WTC11 (cell line): ENCODE data around the gene SLC66A2.

Experiments
- ATF2 ChIP-seq: sonication (generic); formaldehyde crosslinking; IDR thresholded peaks from 2 replicates; pipeline ENCODE4 v1.8.1; 2022; ENCODE audit warnings: low read depth, missing genetic modification reagents, borderline replicate concordance
- CBFB ChIP-seq: sonication (generic); formaldehyde crosslinking; IDR thresholded peaks from 2 replicates; pipeline ENCODE4 v1.8.1; 2022; ENCODE audit warnings: mild to moderate bottlenecking, low read depth, missing genetic modification reagents
- CREB1 ChIP-seq: sonication (generic); formaldehyde crosslinking; IDR thresholded peaks from 2 replicates; pipeline ENCODE4 v1.8.0; 2023; ENCODE audit warnings: mild to moderate bottlenecking, missing genetic modification reagents
- CREM ChIP-seq: sonication (generic); formaldehyde crosslinking; IDR thresholded peaks from 2 replicates; pipeline ENCODE4 v1.8.1; 2022; ENCODE audit warnings: mild to moderate bottlenecking, missing genetic modification reagents, moderate library complexity
- CTCF ChIP-seq: fragments of 200-600 bp; IDR thresholded peaks from 2 replicates; pipeline ENCODE4 v1.8.0; 2022; ENCODE audit warnings: antibody characterized with exemption
- E2F4 ChIP-seq: sonication (generic); formaldehyde crosslinking; IDR thresholded peaks from 2 replicates; pipeline ENCODE4 v1.8.1; 2022; ENCODE audit warnings: low read depth, mild to moderate bottlenecking, moderate library complexity, missing genetic modification reagents, borderline replicate concordance
- FOXJ3 ChIP-seq: sonication (generic); formaldehyde crosslinking; IDR thresholded peaks from 2 replicates; pipeline ENCODE4 v1.9.0; 2021; ENCODE audit warnings: missing genetic modification reagents, mild to moderate bottlenecking, borderline replicate concordance
- HMGXB4 ChIP-seq: sonication (generic); formaldehyde crosslinking; IDR thresholded peaks from 2 replicates; pipeline ENCODE4 v1.8.1; 2023; ENCODE audit warnings: mild to moderate bottlenecking, moderate library complexity, missing genetic modification reagents
- MAX ChIP-seq: sonication (generic); formaldehyde crosslinking; IDR thresholded peaks from 2 replicates; pipeline ENCODE4 v1.8.0; 2022; ENCODE audit warnings: mild to moderate bottlenecking, missing genetic modification reagents
- SMAD4 ChIP-seq: sonication (generic); formaldehyde crosslinking; IDR thresholded peaks from 2 replicates; pipeline ENCODE4 v1.8.0; 2022; ENCODE audit warnings: mild to moderate bottlenecking, missing genetic modification reagents
- TP53 ChIP-seq: sonication (generic); formaldehyde crosslinking; IDR thresholded peaks from 2 replicates; pipeline ENCODE4 v1.8.1; 2023; ENCODE audit warnings: mild to moderate bottlenecking, missing genetic modification reagents
- USF1 ChIP-seq: sonication (generic); formaldehyde crosslinking; IDR thresholded peaks from 2 replicates; pipeline ENCODE4 v1.8.0; 2022; ENCODE audit warnings: mild to moderate bottlenecking, missing genetic modification reagents
- ZBTB21 ChIP-seq: sonication (generic); formaldehyde crosslinking; IDR thresholded peaks from 2 replicates; pipeline ENCODE4 v1.8.1; 2023; ENCODE audit warnings: mild to moderate bottlenecking, missing genetic modification reagents, borderline replicate concordance
- ZNF232 ChIP-seq: sonication (generic); formaldehyde crosslinking; IDR thresholded peaks from 2 replicates; pipeline ENCODE4 v1.8.0; 2022; ENCODE audit warnings: mild to moderate bottlenecking, missing genetic modification reagents

- no peak for TF ChIP-seq MAX
- TF ChIP-seq ZBTB21 (CRISPR knock-in tag) = no peak
- TF ChIP-seq FOXJ3 (CRISPR knock-in tag) = no peak
- TF ChIP-seq CTCF = no peak
- TF ChIP-seq HMGXB4 (CRISPR knock-in tag) = no peak
- TF ChIP-seq USF1 = no peak
- TF ChIP-seq CBFB (CRISPR knock-in tag) = no peak
- TF ChIP-seq ZNF232 (CRISPR knock-in tag) = no peak
- TF ChIP-seq ATF2 (CRISPR knock-in tag) = no peak
- no peak for TF ChIP-seq E2F4
- no peak for TF ChIP-seq CREB1 (CRISPR knock-in tag)
- TF ChIP-seq CREM (CRISPR knock-in tag) = no peak
- no peak for TF ChIP-seq SMAD4 (CRISPR knock-in tag)
- TF ChIP-seq TP53 (CRISPR knock-in tag) = no peak
Measured at GRCh38 chr18:79982736-79983135, 31.3 kb upstream of the SLC66A2 start.
